Spleen (tissue), 7 donors: ENCODE data around the gene ZBP1.

Experiments used
- CTCF ChIP-seq, 11 experiments: fragments of 200-600 bp in 7 of 11; fragments of 450-650 bp in 4 of 11; sonication (generic) in 4 of 11; IDR thresholded peaks in 8 of 11; conservative IDR thresholded peaks in 3 of 11; 1 replicate in 7 of 11; 2 replicates in 4 of 11; pipeline versions ENCODE4 v1.4.0 to v1.8.0; 2016 to 2021; ENCODE audit warnings: antibody characterized with exemption in 11 of 11, inconsistent platforms in 4 of 11, mild to moderate bottlenecking in 1 of 11
- POLR2A ChIP-seq, 3 donors: fragments of 450-650 bp; IDR thresholded peaks; one replicate each; pipeline ENCODE4 v1.5.1; 2017; ENCODE audit warnings: antibody characterized with exemption in 3 of 3, mild to moderate bottlenecking in 1 of 3
- donor health status: DM: no; HTN: no; CAD: no; lungs with moderate emphysema.
- donor health status: DM: no; HTN: no; CAD: no.
- donor health status: DM: no; HTN: no; CAD: no.

GRCh38 chr20:57594092-57594951 lies 25.9 kb downstream of the ZBP1 start:
- TF ChIP-seq CTCF (IDR thresholded peaks at IDR 0.05 in 8 of 11, conservative IDR thresholded peaks at IDR 0.05 in 3 of 11) (peak; percentile 58 to 95 (median 89)), POLR2A (IDR thresholded peaks at IDR 0.05) (no peak)
